Duodenal mucosa (tissue), 2 donors: ENCODE data around the gene HES2.
"Not testable (repeated sequence)": the region's sequence is repeated elsewhere in the genome, so short reads cannot be mapped to it uniquely, and the experiment has no call there.

Experiments used
- H3K27ac ChIP-seq: one replicate; pipeline ENCODE4 v1.7.0; 2013; ENCODE audit warnings: low read depth, low read length
- H3K27me3 ChIP-seq, 2 donors: one replicate each; pipeline ENCODE4 v1.7.0; 2013; ENCODE audit warnings: low read length in 2 of 2, control low read depth in 1 of 2; ENCODE audit not compliant: insufficient read depth in 2 of 2, control insufficient read depth in 1 of 2
- H3K36me3 ChIP-seq, 2 donors: one replicate each; pipeline ENCODE4 v1.7.0; 2013; ENCODE audit warnings: low read length in 2 of 2, control low read depth in 1 of 2; ENCODE audit not compliant: insufficient read depth in 2 of 2, control insufficient read depth in 1 of 2
- H3K4me1 ChIP-seq, 2 donors: one replicate each; pipeline ENCODE4 v1.7.0; 2013; ENCODE audit warnings: low read length in 2 of 2, control low read depth in 1 of 2; ENCODE audit not compliant: insufficient read depth in 2 of 2, control insufficient read depth in 1 of 2
- H3K4me3 ChIP-seq, 2 donors: one replicate each; pipeline ENCODE4 v1.7.0; 2013; ENCODE audit warnings: low read length in 2 of 2, low read depth in 1 of 2
- H3K9ac ChIP-seq, 2 donors: one replicate each; pipeline ENCODE4 v1.7.0; 2013; ENCODE audit warnings: low read length in 2 of 2, low read depth in 1 of 2
- H3K9me3 ChIP-seq, 2 donors: one replicate each; pipeline ENCODE4 v1.7.0; 2013; ENCODE audit warnings: low read length in 2 of 2, control low read depth in 1 of 2; ENCODE audit not compliant: control insufficient read depth in 1 of 2

Gene HES2

GRCh38 chr1:6463120-6463412 lies 43.3 kb upstream of the HES2 start:
- Histone ChIP-seq H3K4me3 (no peak overlapping the region), H3K4me1 (peaks cover 7 to 12% of the 10 kb centered on the region in 2 donors), H3K9me3 (no peaks in the 10 kb centered on the region), H3K36me3 (peaks cover 11 to 17% of the 10 kb centered on the region in 2 donors), H3K27ac (no peak overlapping the region), H3K9ac (no peak overlapping the region), H3K27me3 (no peaks in the 10 kb centered on the region)

- no peak overlapping the region for H3K27ac ChIP-seq
- no peak overlapping the region for H3K4me3 ChIP-seq
- H3K9me3 ChIP-seq: no peaks in the 10 kb centered on the region
- no peak overlapping the region for H3K9ac ChIP-seq
- H3K4me1 ChIP-seq: peaks cover 7 to 12% of the 10 kb centered on the region in 2 donors
- H3K27me3 ChIP-seq: no peaks in the 10 kb centered on the region
- peaks cover 11 to 17% of the 10 kb centered on the region in 2 donors for H3K36me3 ChIP-seq
These were observed 42.8 kb upstream of the HES2 start for GRCh38 chr1:6462412-6463119.

GRCh38 chr1:6461538-6462411 lies 42.1 kb upstream of the HES2 start:
- no peak overlapping the region for H3K4me3 ChIP-seq
- H3K9ac ChIP-seq: no peak overlapping the region
- peaks cover 7 to 12% of the 10 kb centered on the region in 2 donors for H3K4me1 ChIP-seq
- peaks cover 0 to 5% of the 10 kb centered on the region in 2 donors for H3K27me3 ChIP-seq
- H3K27ac ChIP-seq: no peak overlapping the region
- H3K36me3 ChIP-seq: peaks cover 11 to 17% of the 10 kb centered on the region in 2 donors
- no peaks in the 10 kb centered on the region for H3K9me3 ChIP-seq

GRCh38 chr1:6461051-6461530 lies 41.4 kb upstream of the HES2 start:
- Histone ChIP-seq H3K9me3 (no peaks in the 10 kb centered on the region), H3K27ac (no peak overlapping the region), H3K36me3 (peaks cover 11 to 20% of the 10 kb centered on the region in 2 donors), H3K27me3 (peaks cover 0 to 5% of the 10 kb centered on the region in 2 donors), H3K4me3 (no peak overlapping the region), H3K4me1 (peaks cover 4 to 9% of the 10 kb centered on the region in 2 donors), H3K9ac (peak overlapping the region in 1 of 2 donors; percentile 10)

GRCh38 chr1:6460301-6461050 lies 40.8 kb upstream of the HES2 start:
- no peaks in the 10 kb centered on the region for H3K9me3 ChIP-seq
- H3K9ac ChIP-seq: peak overlapping the region in 1 of 2 donors; percentile 10
- H3K27ac ChIP-seq: no peak overlapping the region
- H3K36me3 ChIP-seq: peaks cover 11 to 20% of the 10 kb centered on the region in 2 donors
- peaks cover 0 to 5% of the 10 kb centered on the region in 2 donors for H3K27me3 ChIP-seq
- peak overlapping the region in 1 of 2 donors; percentile 36 for H3K4me3 ChIP-seq
- H3K4me1 ChIP-seq: peaks cover 4 to 9% of the 10 kb centered on the region in 2 donors

GRCh38 chr1:6459850-6460265 lies 40.1 kb upstream of the HES2 start:
- H3K9me3 ChIP-seq: no peaks in the 10 kb centered on the region
- H3K27me3 ChIP-seq: peaks cover 0 to 5% of the 10 kb centered on the region in 2 donors
- no peak overlapping the region for H3K9ac ChIP-seq
- H3K4me1 ChIP-seq: peaks cover 4 to 8% of the 10 kb centered on the region in 2 donors
- no peak overlapping the region for H3K27ac ChIP-seq
- peak overlapping the region in 1 of 2 donors; percentile 36 for H3K4me3 ChIP-seq
- peaks cover 11 to 20% of the 10 kb centered on the region in 2 donors for H3K36me3 ChIP-seq

GRCh38 chr1:6456800-6457466 lies 37.2 kb upstream of the HES2 start:
- Histone ChIP-seq H3K36me3 (peaks cover 0 to 9% of the 10 kb centered on the region in 2 donors), H3K27ac (no peak overlapping the region), H3K4me3 (no peak overlapping the region), H3K9me3 (no peaks in the 10 kb centered on the region), H3K9ac (no peak overlapping the region), H3K27me3 (peaks cover 0 to 5% of the 10 kb centered on the region in 2 donors), H3K4me1 (no peaks in the 10 kb centered on the region)

- H3K27ac ChIP-seq, H3K4me3 ChIP-seq, H3K27me3 ChIP-seq, H3K9ac ChIP-seq, H3K4me1 ChIP-seq, H3K36me3 ChIP-seq, H3K9me3 ChIP-seq: not testable (repeated sequence)
These were observed 36.2 kb upstream of the HES2 start for GRCh38 chr1:6455752-6456520.
